ENCODE data around the gene SOX18. TPM values are rescaled to one million over a fixed set of nuclear protein-coding genes. Genes with fewer than 3 reads are reported as not detected.
A peak's percentile ranks its signal among the peaks of the same experiment; 100 is the strongest.

Gene SOX18
- total and polyA plus RNA-seq, 2 of the 8 experiments (the other 6 are each of a cell fraction or from before 2014, with no cell fraction given), result 0.09 TPM; not detected in 1

GRCh38 chr20:64069614-64070243, 20.3 kb upstream of the SOX18 start (continued):
- TF ChIP-seq NANOG (IDR thresholded peaks at IDR 0.05; ENCODE audit: insufficient read depth, low read depth, low read length, poor library complexity, severe bottlenecking) (no peak), RNF2 (IDR thresholded peaks at IDR 0.05; ENCODE audit: borderline replicate concordance, low read depth, low read length, missing control alignments, poor library complexity, severe bottlenecking) (no peak), TAF1 (IDR thresholded peaks at IDR 0.05; ENCODE audit: low read depth, low read length) (no peak), E2F6 (IDR thresholded peaks at IDR 0.05) (peak; percentile 34; the same call in 1 of the 2 replicates), BRCA1 (IDR thresholded peaks at IDR 0.05; ENCODE audit: low read depth, low read length) (no peak), CREB1 (IDR thresholded peaks at IDR 0.05) (no peak), POLR2A (IDR thresholded peaks at IDR 0.05; ENCODE audit: control extremely low read depth in 1 of 2, low read depth in 2 of 2, low read length in 2 of 2) (no peak), SP4 (IDR thresholded peaks at IDR 0.05; ENCODE audit: low read length) (peak; percentile 74; the same call in 1 of the 2 replicates), GABPA (IDR thresholded peaks at IDR 0.05; ENCODE audit: borderline replicate concordance, insufficient read depth, low read length) (peak; percentile 67; the same call in 1 of the 2 replicates), RBBP5 (IDR thresholded peaks at IDR 0.05; ENCODE audit: borderline replicate concordance, low read depth, low read length) (no peak), GTF2F1 (IDR thresholded peaks at IDR 0.05; ENCODE audit: borderline replicate concordance, low read depth, low read length) (no peak), SIX5 (IDR thresholded peaks at IDR 0.05; ENCODE audit: low read depth, low read length) (no peak), NRF1 (IDR thresholded peaks at IDR 0.05; ENCODE audit: low read depth, low read length) (no peak), KDM1A (IDR thresholded peaks at IDR 0.05; ENCODE audit: borderline replicate concordance, low read length) (no peak)

All from H1 (cell line).